H1 (cell line): ENCODE measurements around the gene ADH4. TPM values are rescaled to one million over a fixed set of nuclear protein-coding genes. Genes with fewer than 3 reads are reported as not detected.

Source experiments
- CTCF ChIA-PET: fragments of 300-600 bp; sonication (Branson Sonifier 250); formaldehyde crosslinking; loops from one replicate; lab custom pipeline; 2021; ENCODE audit not compliant: partially characterized antibody; lab: Charles Lee
- POLR2A ChIA-PET: fragments of 300-600 bp; sonication (Branson Sonifier 250); formaldehyde crosslinking; loops from one replicate; lab custom pipeline; 2021; ENCODE audit warnings: inconsistent platforms; ENCODE audit not compliant: partially characterized antibody; lab: Charles Lee
- DNase-seq, 2 experiments: peaks; one replicate each; pipeline versions ENCODE4 v3.0.0 to v3.0.0-alpha.2; 2010 to 2022; ENCODE audit warnings: low spot score in 2 of 2, low read depth in 1 of 2, mixed read lengths in 1 of 2
- FAIRE-seq: peaks from 2 replicates; lab custom pipeline; 2011; peaks lifted over from hg19 to GRCh38; lab: Jason Lieb, UNC
- H2AFZ ChIP-seq: 2 replicates; pipeline ENCODE4 v1.8.1; 2012; ENCODE audit warnings: low read length, inconsistent platforms
- H2AK5ac ChIP-seq: 2 replicates; pipeline ENCODE4 v1.6.1; 2013; ENCODE audit warnings: low read depth, low read length
- H2BK120ac ChIP-seq: replicated peaks from 2 replicates; pipeline ENCODE3; 2013; ENCODE audit warnings: low read depth, low read length, inconsistent platforms
- H2BK12ac ChIP-seq: 2 replicates; pipeline ENCODE4 v1.6.1; 2013; ENCODE audit warnings: low read depth, low read length
- H2BK15ac ChIP-seq: 2 replicates; pipeline ENCODE4 v1.6.1; 2013; ENCODE audit warnings: low read length
- H2BK20ac ChIP-seq: 2 replicates; pipeline ENCODE4 v1.6.1; 2013; ENCODE audit warnings: low read length
- H2BK5ac ChIP-seq: 2 replicates; pipeline ENCODE4 v1.6.1; 2013; ENCODE audit warnings: low read depth, low read length
- H3K14ac ChIP-seq: 2 replicates; pipeline ENCODE4 v1.6.1; 2013; ENCODE audit warnings: inconsistent platforms; ENCODE audit not compliant: insufficient read length
- H3K18ac ChIP-seq: 2 replicates; pipeline ENCODE4 v1.6.1; 2013; ENCODE audit warnings: low read length; ENCODE audit errors: extremely low read depth
- H3K23ac ChIP-seq: 2 replicates; pipeline ENCODE4 v1.6.1; 2013; ENCODE audit warnings: inconsistent platforms; ENCODE audit not compliant: insufficient read length
- H3K23me2 ChIP-seq: 2 replicates; pipeline ENCODE4 v1.6.1; 2013; ENCODE audit warnings: low read depth, low read length
- H3K27ac ChIP-seq: 2 replicates; pipeline ENCODE4 v1.6.1; 2011; ENCODE audit warnings: low read depth, low read length, inconsistent platforms
- H3K27me3 ChIP-seq, 4 experiments: replicated peaks in 1 of 4; 1 replicate in 1 of 4; 2 replicates in 3 of 4; pipeline versions ENCODE4 v1.6.1 to v1.8.1; 2011 to 2013; ENCODE audit warnings: low read length in 3 of 4, mild to moderate bottlenecking in 3 of 4, inconsistent platforms in 2 of 4, mixed read lengths in 2 of 4, moderate library complexity in 1 of 4; ENCODE audit not compliant: control insufficient read depth in 3 of 4, insufficient read depth in 3 of 4; ENCODE audit errors: extremely low read depth in 1 of 4
- H3K36me3 ChIP-seq, 4 experiments: 2 replicates each; pipeline versions ENCODE4 v1.6.1 to v1.8.1; 2011 to 2013; ENCODE audit warnings: mild to moderate bottlenecking in 4 of 4, low read length in 3 of 4, moderate library complexity in 2 of 4, control low read depth in 1 of 4, inconsistent platforms in 1 of 4; ENCODE audit not compliant: insufficient read depth in 4 of 4, control insufficient read depth in 2 of 4
- H3K4ac ChIP-seq: replicated peaks from 2 replicates; pipeline ENCODE3; 2013; ENCODE audit warnings: low read length, low read depth, mixed read lengths, inconsistent platforms; ENCODE audit not compliant: insufficient read length
- H3K4me1 ChIP-seq, 4 experiments: replicated peaks in 1 of 4; 1 replicate in 1 of 4; 2 replicates in 3 of 4; pipeline versions ENCODE4 v1.6.1 to v1.8.1; 2011 to 2013; ENCODE audit warnings: low read length in 3 of 4, inconsistent platforms in 2 of 4, mixed read lengths in 1 of 4; ENCODE audit not compliant: insufficient read depth in 4 of 4, control insufficient read depth in 3 of 4
- H3K4me2 ChIP-seq, 2 experiments: 2 replicates each; pipeline versions ENCODE4 v1.6.1 to v1.8.1; 2011 to 2013; ENCODE audit warnings: low read depth in 2 of 2, low read length in 2 of 2, control low read depth in 1 of 2, inconsistent platforms in 1 of 2, mild to moderate bottlenecking in 1 of 2; ENCODE audit not compliant: insufficient read depth in 1 of 2
- H3K4me3 ChIP-seq, 4 experiments: fragments of 200-600, 300-600 bp in 1 of 4; sonication (generic), shearing (Covaris generic), sonication (Bioruptor Twin) in 1 of 4; 2 replicates each; pipeline versions ENCODE4 v1.5.1 to v1.8.1; 2011 to 2016; ENCODE audit warnings: low read length in 4 of 4, low read depth in 3 of 4, control low read depth in 2 of 4, inconsistent platforms in 2 of 4, mild to moderate bottlenecking in 2 of 4, mixed read lengths in 1 of 4, moderate library complexity in 1 of 4; ENCODE audit not compliant: insufficient read depth in 2 of 4; ENCODE audit errors: extremely low read depth in 1 of 4
- H3K56ac ChIP-seq: replicated peaks from 2 replicates; pipeline ENCODE3; 2013; ENCODE audit warnings: low read depth, mild to moderate bottlenecking, mixed read lengths, low read length, inconsistent platforms; ENCODE audit not compliant: insufficient read length
- H3K79me1 ChIP-seq: 2 replicates; pipeline ENCODE4 v1.6.1; 2013; ENCODE audit warnings: low read depth, low read length, control low read depth
- H3K79me2 ChIP-seq, 2 experiments: 2 replicates each; pipeline versions ENCODE4 v1.6.1 to v1.8.1; 2012 to 2013; ENCODE audit warnings: low read length in 2 of 2, mild to moderate bottlenecking in 2 of 2, inconsistent platforms in 1 of 2; ENCODE audit not compliant: insufficient read depth in 2 of 2, control insufficient read depth in 1 of 2
- H3K9ac ChIP-seq, 4 experiments: replicated peaks in 1 of 4; 1 replicate in 1 of 4; 2 replicates in 3 of 4; pipeline versions ENCODE4 v1.6.1 to v1.8.1; 2011 to 2013; ENCODE audit warnings: low read depth in 3 of 4, low read length in 3 of 4, control low read depth in 2 of 4, mild to moderate bottlenecking in 2 of 4, moderate library complexity in 2 of 4, inconsistent platforms in 1 of 4; ENCODE audit errors: extremely low read depth in 1 of 4
- H3K9me3 ChIP-seq, 2 experiments: 2 replicates each; pipeline versions ENCODE4 v1.6.1 to v1.8.1; 2012 to 2013; ENCODE audit warnings: mild to moderate bottlenecking in 2 of 2, moderate library complexity in 2 of 2, control low read depth in 1 of 2, inconsistent platforms in 1 of 2, low read depth in 1 of 2, low read length in 1 of 2, mixed read lengths in 1 of 2; ENCODE audit not compliant: insufficient read depth in 2 of 2
- H4K20me1 ChIP-seq, 2 experiments: replicated peaks in 1 of 2; 2 replicates each; pipeline versions ENCODE3 to v1.8.1; 2011 to 2013; ENCODE audit warnings: inconsistent platforms in 2 of 2, low read length in 2 of 2, mild to moderate bottlenecking in 1 of 2; ENCODE audit not compliant: insufficient read depth in 2 of 2, control insufficient read depth in 1 of 2
- H4K5ac ChIP-seq: 2 replicates; pipeline ENCODE4 v1.6.1; 2013; ENCODE audit warnings: low read length, low read depth, mixed read lengths, inconsistent platforms; ENCODE audit not compliant: insufficient read length
- H4K8ac ChIP-seq: 2 replicates; pipeline ENCODE4 v1.8.0; 2013; ENCODE audit warnings: mild to moderate bottlenecking, moderate library complexity, low read length, inconsistent platforms; ENCODE audit not compliant: insufficient read depth; ENCODE audit errors: extremely low read depth
- H4K91ac ChIP-seq: replicated peaks from 2 replicates; pipeline ENCODE3; 2013; ENCODE audit warnings: low read length, mixed read lengths, inconsistent platforms; ENCODE audit not compliant: insufficient read length
- SAP30 ChIP-seq: fragments of 300-600 bp; sonication (generic); IDR thresholded peaks from 2 replicates; pipeline ENCODE4 v1.7.1; 2012; ENCODE audit warnings: low read length, moderate library complexity, mild to moderate bottlenecking, inconsistent platforms; ENCODE audit not compliant: insufficient read depth, insufficient replicate concordance
- SP2 ChIP-seq: IDR thresholded peaks from 2 replicates; pipeline ENCODE4 v1.6.1; 2012; ENCODE audit warnings: mild to moderate bottlenecking, low read length, inconsistent platforms
- TAF1 ChIP-seq: IDR thresholded peaks from 2 replicates; pipeline ENCODE4 v1.6.1; 2011; ENCODE audit warnings: mild to moderate bottlenecking, low read depth, low read length
- WGBS, 2 experiments: shearing (Covaris generic) in 1 of 2; methylation state at CpG; one replicate each; pipeline versions ENCODE4 v1.1.6 to v1.1.7; 2013 to 2015; ENCODE audit warnings: low lambda C conversion rate in 2 of 2, mixed read lengths in 2 of 2, inconsistent platforms in 1 of 2, low coverage in 1 of 2, missing lambda C conversion rate in 1 of 2; ENCODE audit not compliant: insufficient replicate concordance in 2 of 2, insufficient coverage in 1 of 2, insufficient read length in 1 of 2; ENCODE audit errors: extremely low coverage in 1 of 2, missing lambda C conversion rate in 1 of 2; 5-methylcytosine and 5-hydroxymethylcytosine counted together
- polyA plus RNA-seq, 7 experiments: library from polyadenylated mRNA; depleted of rRNA in 3 of 7; stranded (reverse) in 5 of 7; unstranded in 2 of 7; fragments of >200 nt in 5 of 7; fragments of 200-250 nt in 2 of 7; gene quantifications; 1 replicate in 5 of 7; 2 replicates in 1 of 7; 4 replicates in 1 of 7; pipeline versions ENCODE4 v1.2.1 to v1.2.3, GENCODE V29; 2011 to 2013; ENCODE audit warnings: missing spikeins in 2 of 7, mixed read lengths in 2 of 7
- total RNA-seq: library from RNA; stranded (reverse); fragmentation: NEBNext Ultra II Directional; extraction: Animal tissue kit (Norgen Biotek cat#: 25700); gene quantifications from 2 replicates; pipeline ENCODE4 v1.2.1, GENCODE V29; 2021

Gene ADH4
- total and polyA plus RNA-seq, 2 of the 8 experiments (the other 6 are each of a cell fraction or from before 2014, with no cell fraction given) = not detected

DNA sequence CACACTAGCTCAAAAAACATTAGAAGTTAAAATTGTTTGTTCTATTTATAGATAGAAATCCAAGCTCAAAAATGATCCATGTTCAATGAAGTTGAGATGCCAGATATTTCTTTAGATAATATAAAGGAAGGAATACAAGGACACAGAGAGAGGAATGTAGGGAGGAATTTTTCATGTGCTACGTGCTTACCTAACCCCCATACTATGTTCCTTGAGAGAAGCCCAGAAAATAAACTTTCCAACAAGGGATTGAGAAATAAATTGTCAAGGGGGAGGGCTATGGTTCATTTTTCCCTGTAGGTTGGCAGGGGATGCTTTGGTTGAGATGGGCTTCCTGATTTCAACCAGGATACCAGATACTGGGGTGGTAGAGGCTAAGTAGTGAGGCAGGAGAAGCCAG, 39.9 kb downstream of the ADH4 start:
- DNase-seq (no peak), FAIRE-seq (no peak)
- H3K14ac ChIP-seq = no peak overlapping the region
- no peak overlapping the region for H2BK20ac ChIP-seq
- no peak overlapping the region for H3K56ac ChIP-seq
- no peak overlapping the region for H2BK5ac ChIP-seq
- no peak overlapping the region for H4K5ac ChIP-seq
- WGBS, 2 experiments = 87% methylated on average over 1 of the region's 1 CpG; no CpG with 5 or more reads in 1 of the 2 experiments
- no peaks in the 10 kb centered on the region for H3K36me3 ChIP-seq
- H3K27ac ChIP-seq = no peak overlapping the region
- no peak overlapping the region for H2AFZ ChIP-seq
- H3K18ac ChIP-seq = no peak overlapping the region
- no peaks in the 10 kb centered on the region for H3K4me1 ChIP-seq
- H2BK15ac ChIP-seq = no peak overlapping the region
- H3K27me3 ChIP-seq = peaks cover 0 to 1% (median 0%) of the 10 kb centered on the region in 4 experiments; a peak in 1 of 7 replicates
- H4K20me1 ChIP-seq = no peaks in the 10 kb centered on the region
- POLR2A ChIA-PET = no interaction called here
- no peak overlapping the region for H4K91ac ChIP-seq
- no peaks in the 10 kb centered on the region for H3K23me2 ChIP-seq
- TF ChIP-seq TAF1 (no peak), SAP30 (no peak), SP2 (no peak)
- TF ChIP-seq, all 59 proteins: peak for 0
- Histone ChIP-seq H2BK120ac (no peak overlapping the region), H3K9ac (no peak overlapping the region), H3K23ac (no peak overlapping the region), H2BK12ac (no peak overlapping the region), H4K8ac (no peak overlapping the region), H3K4me3 (no peak overlapping the region), H3K4me2 (no peak overlapping the region), H2AK5ac (no peak overlapping the region), H3K79me1 (no peaks in the 10 kb centered on the region), H3K4ac (no peak overlapping the region), H3K79me2 (no peaks in the 10 kb centered on the region), H3K9me3 (peaks cover 6 to 11% of the 10 kb centered on the region in 2 experiments; a peak in 2 of 4 replicates)
- CTCF ChIA-PET = interaction anchor here (0.6 kb wide), 1 partner anchor 217 kb away, joined by 3 read pairs; no protein-coding TSS in a partner anchor
